Retinal pigment epithelial cell (primary cell): ENCODE results near the gene FRK.

Source experiments
- DNase-seq: peaks from one replicate; pipeline ENCODE4 v3.0.0-alpha.2; 2010; ENCODE audit warnings: low read depth
- H3K4me3 ChIP-seq: 2 replicates; pipeline ENCODE4 v1.5.1; 2011; ENCODE audit warnings: mild to moderate bottlenecking, low read length, control low read depth, moderate library complexity
- TF ChIP-seq, protein P1 (sequence below): conservative IDR thresholded peaks from 2 replicates; pipeline ENCODE4 v1.5.1; 2011; ENCODE audit warnings: low read depth, low read length, control low read depth, inconsistent platforms

The FRK gene

GRCh38 chr6:116027801-116028200 is 32.9 kb downstream of the FRK start:
- TF ChIP-seq, protein P1, sequence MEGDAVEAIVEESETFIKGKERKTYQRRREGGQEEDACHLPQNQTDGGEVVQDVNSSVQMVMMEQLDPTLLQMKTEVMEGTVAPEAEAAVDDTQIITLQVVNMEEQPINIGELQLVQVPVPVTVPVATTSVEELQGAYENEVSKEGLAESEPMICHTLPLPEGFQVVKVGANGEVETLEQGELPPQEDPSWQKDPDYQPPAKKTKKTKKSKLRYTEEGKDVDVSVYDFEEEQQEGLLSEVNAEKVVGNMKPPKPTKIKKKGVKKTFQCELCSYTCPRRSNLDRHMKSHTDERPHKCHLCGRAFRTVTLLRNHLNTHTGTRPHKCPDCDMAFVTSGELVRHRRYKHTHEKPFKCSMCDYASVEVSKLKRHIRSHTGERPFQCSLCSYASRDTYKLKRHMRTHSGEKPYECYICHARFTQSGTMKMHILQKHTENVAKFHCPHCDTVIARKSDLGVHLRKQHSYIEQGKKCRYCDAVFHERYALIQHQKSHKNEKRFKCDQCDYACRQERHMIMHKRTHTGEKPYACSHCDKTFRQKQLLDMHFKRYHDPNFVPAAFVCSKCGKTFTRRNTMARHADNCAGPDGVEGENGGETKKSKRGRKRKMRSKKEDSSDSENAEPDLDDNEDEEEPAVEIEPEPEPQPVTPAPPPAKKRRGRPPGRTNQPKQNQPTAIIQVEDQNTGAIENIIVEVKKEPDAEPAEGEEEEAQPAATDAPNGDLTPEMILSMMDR = no peak
- DNase-seq = no peak
- no peak overlapping the region for H3K4me3 ChIP-seq

DNA sequence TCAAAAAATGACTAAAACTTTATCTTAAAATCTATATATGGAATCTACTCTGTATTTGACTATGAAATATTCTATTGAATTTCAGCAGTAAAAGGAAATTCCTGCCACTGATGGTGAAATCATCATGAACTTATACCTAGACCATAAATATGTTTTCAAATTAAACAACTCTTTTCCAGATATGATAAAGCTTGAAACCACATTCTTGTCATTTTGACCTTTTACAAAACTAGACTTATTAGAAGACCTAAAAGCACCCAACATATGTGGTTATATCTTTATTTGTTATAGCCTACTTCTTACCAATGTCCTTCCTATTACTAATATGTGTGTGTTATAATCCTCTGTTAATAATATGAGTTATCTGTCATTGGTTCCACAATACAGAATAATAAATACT is 35.3 kb downstream of the FRK start:
- no peak overlapping the region for H3K4me3 ChIP-seq
- DNase-seq = no peak
- TF ChIP-seq, protein P1 = no peak

DNA sequence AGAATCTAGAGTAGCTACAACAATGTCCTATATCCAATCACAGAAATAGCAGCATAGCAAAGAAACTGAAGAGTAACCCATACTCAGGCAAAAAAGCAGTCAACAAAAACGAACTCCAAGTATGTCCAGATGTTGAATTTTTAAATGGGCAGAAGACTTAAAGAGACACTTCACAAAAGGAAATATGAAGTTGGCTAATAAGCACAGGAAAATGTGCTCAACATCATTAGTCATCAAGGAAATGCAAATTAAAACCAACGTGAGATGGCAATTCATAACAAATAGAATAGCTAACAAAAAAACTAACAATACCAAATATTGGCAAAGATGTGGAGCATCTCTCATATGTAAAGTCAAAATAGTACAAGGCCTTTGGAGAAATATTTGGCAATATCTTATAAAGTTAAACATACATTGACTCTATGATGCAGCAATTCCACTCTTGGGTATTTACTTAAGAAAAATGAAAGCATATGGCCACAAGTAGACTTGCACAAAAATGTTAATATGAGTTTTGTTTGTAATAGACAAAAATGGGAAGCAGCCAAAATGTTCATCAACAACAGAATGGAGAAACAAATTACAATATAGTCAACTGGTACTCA is 37.7 kb downstream of the FRK start:
- H3K4me3 ChIP-seq = no peak overlapping the region
- DNase-seq = no peak

GRCh38 chr6:116020738-116021137 is 40.0 kb downstream of the FRK start:
- no peak overlapping the region for H3K4me3 ChIP-seq
- DNase-seq = no peak
- TF ChIP-seq, protein P1 = no peak

More for the DNA sequence above, 37.7 kb downstream of the FRK start:
- TF ChIP-seq, protein P1 = no peak

GRCh38 chr6:116019428-116019827 is 41.3 kb downstream of the FRK start:
- DNase-seq = no peak
- no peak overlapping the region for H3K4me3 ChIP-seq
- TF ChIP-seq, protein P1 = no peak

GRCh38 chr6:116018976-116019375 is 41.7 kb downstream of the FRK start:
- no peak for DNase-seq
- TF ChIP-seq, protein P1 = no peak

DNA sequence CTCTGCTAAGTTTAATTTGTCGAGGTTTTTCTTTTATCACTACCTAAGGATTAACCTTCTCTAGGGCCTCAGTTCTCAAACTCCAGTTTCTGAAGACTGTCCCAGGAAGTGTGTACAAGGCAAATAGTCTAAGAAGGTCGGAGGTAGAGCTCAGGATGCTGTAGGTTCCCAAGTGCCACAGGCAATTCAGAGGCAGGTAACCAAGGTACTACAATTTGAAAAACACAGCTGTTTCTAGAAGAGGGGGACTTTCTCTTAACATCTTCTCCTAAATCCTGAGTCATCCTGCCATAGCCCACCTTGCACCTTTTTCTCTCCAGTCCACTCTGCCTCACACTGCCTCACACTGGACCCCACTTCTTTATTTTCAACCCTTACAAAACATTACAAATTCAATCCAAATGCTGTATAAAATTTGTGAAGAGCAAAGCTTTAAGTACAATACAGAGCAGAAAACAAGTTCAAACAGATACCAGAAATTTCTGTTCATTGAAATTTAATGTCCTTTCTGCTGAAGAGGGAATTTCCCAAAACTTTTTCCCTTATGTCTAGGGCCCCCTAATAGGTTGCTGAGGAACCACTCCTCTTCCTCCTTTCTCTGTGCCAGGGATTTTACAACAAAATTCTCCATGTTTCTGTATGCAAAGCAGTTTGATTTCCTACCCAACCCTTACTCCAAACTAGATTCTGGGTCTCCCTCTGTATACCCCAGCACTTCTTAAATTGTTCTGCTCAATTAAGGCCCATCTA is 43.0 kb downstream of the FRK start:
- H3K4me3 ChIP-seq = no peak overlapping the region
- TF ChIP-seq, protein P1 = no peak
- no peak for DNase-seq

More at GRCh38 chr6:116018976-116019375, 41.7 kb downstream of the FRK start:
- no peak overlapping the region for H3K4me3 ChIP-seq
